ENCODE results near the gene CHD6.

The CHD6 gene

DNA sequence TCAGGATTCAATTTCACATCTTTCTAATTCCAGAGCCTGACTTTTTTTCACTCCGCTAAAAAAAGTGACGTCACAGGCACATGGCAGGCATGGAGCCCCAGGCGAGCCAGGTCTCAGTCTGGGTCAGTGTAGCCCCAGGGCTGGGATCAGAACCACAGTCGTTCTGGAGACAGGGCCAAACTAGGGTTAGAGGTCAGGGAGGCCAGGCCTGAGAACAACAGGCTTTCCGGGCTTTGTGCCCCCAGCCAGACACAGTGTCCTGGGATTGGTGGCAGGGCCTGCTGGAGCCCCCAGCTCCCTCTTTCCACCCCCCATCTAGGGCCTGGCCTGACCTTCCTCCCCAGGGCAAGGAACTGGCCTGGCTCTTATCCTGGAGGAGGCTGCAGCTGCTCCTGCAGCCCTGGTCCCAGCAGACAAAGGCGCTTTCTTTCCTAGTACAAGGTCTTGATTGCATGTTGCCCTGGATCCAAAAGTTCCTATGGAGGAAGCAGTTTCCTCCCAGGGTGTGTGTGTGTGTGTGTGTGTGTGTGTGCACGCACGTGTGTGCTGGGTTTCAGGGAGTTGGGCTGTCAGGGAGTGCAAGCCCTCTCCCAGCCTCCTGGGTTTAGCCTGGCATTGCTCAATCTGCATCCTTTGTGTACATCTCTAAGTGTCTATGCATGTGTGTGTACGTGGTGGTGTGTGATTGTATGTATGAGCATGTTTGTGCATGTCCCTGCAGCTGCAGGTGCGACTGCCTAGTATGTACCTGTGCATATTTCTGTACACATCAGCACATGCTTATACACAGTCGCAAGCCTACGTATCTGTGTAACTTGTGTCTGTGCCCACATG, 225.1 kb downstream of the CHD6 start:
- in situ Hi-C loops (cut with MboI; ENCODE audit: low pct_unique_long_range_greater_than_20kb, low sequenced_read_pairs), result no loop called here
- DNase-seq, result no peak

DNA sequence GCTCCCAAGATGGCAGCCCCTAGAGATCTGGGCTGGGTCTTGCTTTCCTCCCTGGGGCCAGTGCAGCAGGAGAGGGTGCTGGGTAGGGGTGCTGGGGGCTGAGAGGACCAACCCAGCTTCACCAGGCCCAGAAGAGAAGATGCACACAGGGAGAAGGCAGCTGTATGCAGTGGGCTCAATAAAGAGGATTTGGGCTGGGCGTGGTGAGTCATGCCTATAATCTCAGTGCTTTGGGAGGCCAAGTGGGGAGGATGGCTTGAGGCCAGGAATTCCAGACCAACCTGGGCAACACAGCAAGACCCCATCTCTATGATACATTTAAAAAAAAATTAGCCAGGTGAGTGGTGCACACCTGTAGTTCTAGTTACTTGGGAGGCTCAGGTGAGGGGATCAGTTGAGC, 225.9 kb downstream of the CHD6 start:
- in situ Hi-C loops (cut with MboI; ENCODE audit: low pct_unique_long_range_greater_than_20kb, low sequenced_read_pairs), result no loop called here
- DNase-seq, result no peak

DNA sequence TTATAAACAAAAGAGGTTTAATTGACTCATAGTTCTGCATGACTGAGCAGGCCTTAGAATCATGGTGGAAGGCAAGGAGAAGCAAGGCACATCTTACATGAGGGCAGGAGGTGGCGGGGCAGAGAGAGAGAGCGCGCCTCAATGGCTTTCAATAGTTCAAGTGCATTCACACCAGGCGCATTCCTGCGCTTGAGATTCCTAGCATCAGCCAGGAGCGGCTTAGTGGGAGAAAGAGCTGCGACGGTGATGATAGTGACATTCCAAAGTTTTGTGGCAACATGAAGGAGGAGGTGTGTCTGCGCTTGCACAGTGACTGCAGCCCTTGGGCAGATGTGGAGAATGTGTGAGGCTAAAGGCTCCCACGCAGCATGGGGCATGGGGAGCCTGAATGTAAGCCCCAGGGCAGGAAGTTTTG, 226.6 kb downstream of the CHD6 start:
- in situ Hi-C loops (cut with MboI; ENCODE audit: low pct_unique_long_range_greater_than_20kb, low sequenced_read_pairs), result no loop called here

DNA sequence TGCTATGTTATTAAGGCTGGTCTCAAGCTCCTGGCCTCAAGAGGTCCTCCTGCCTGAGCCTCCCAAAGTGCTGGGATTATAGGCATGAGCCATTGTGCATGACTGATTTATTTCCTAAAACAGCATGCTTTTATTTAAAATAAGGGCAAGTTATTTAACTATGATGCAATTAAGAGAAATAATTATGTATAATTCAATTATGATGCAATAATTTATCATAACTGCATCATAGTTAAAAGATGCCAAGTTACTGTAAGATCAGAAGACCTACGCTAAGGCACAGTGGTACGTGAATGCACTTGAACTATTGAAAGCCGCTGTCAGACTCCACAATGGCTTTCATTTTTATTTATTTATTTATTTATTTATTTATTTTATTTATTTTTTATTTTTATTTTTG, 227.3 kb downstream of the CHD6 start:
- DNase-seq, result no peak
- in situ Hi-C loops (cut with MboI; ENCODE audit: low pct_unique_long_range_greater_than_20kb, low sequenced_read_pairs), result no loop called here

More for the DNA sequence above, 226.6 kb downstream of the CHD6 start:
- no peak for DNase-seq

DNA sequence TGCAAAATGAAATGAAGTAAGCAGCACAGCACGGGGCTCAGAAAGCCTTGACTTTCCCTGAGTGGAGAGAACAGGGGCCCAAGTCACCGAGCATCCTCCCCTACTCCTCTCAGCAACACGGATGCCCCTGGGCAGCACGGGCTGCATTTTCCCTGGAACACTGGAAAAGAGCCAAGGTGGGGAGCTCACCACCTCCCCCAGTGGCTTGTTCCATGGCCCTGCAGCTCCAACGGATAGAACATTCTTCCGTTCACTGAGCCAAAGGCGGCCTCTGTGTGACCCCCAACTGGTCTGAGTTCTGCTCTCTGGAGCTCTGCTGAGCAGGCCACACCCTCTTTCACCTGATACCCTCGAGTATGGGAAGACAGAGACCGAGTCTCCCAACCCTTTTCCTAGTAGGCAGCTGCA, 230.7 kb downstream of the CHD6 start:
- DNase-seq, result no peak
- in situ Hi-C loops (cut with MboI; ENCODE audit: low pct_unique_long_range_greater_than_20kb, low sequenced_read_pairs), result no loop called here

DNA sequence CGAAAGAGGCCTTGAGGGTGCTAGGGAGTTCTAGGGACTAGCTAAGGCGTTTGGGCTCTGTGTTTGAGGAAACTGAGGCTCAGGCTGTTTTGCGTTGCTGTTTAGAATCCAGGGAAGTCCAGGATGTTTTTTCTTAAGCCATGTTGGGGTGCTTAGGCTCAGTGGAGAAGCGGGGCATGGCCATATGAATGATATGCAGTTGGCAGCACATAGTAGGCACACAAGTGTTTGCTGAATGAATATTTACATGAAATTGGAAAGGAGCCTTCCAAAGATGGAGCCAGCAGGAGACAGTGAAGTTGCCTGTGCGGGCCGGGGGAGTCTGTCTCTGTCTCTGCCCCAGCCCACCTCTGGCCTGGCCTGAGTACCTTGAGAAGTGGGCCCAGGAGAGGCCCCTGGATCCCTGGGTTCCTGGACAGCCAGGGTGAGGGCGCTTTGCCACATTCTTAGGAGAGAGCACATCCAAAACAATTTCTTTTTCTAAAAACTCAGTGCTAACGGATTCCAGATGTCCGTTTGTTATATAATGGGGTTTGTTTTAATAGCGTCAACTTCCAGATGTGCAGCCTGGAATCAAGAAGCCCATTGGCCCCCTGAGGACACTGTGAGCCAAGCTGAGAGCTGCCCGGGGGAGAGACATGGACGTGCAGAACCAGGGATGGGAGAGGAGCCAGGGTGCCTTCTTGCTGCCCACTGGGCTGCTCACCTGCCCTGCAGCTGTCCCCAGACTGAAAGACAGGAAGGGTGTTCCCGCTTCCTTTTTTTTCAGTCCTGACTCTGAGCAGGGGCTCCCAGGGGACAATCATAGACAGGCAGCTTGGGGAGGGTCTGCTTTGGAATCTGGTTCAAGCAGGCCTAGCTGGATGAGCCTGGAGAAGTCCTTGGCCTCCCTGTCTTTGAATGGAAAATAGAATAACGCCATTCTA, 231.4 kb downstream of the CHD6 start:
- DNase-seq, result no peak
- in situ Hi-C loops (cut with MboI; ENCODE audit: low pct_unique_long_range_greater_than_20kb, low sequenced_read_pairs), result no loop called here

DNA sequence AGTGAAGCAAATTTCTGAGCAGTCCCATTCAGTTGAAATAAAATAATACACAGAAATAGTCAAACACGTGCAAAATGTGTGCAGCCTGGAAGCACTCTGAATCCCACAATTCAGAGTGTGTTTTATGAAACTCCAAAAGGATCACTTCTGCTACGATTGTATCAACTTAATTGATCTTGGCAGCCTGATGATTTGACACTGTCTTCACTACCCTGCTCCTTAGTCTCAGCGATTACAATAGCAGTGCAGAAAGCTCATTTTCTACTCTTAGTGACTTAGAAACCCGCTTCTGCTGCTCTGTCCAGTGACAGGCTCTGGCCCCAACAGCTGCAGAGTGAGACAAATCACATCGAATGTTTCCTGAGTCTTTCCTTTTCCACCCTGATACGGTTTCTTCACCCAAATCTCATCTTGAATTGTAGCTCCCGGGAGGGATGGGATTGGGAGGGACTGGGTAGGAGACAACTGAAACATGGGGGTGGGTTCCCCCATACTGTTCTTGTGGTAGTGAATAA, 235.3 kb downstream of the CHD6 start:
- in situ Hi-C loops (cut with MboI; ENCODE audit: low pct_unique_long_range_greater_than_20kb, low sequenced_read_pairs), result no loop called here
- no peak for DNase-seq

DNA sequence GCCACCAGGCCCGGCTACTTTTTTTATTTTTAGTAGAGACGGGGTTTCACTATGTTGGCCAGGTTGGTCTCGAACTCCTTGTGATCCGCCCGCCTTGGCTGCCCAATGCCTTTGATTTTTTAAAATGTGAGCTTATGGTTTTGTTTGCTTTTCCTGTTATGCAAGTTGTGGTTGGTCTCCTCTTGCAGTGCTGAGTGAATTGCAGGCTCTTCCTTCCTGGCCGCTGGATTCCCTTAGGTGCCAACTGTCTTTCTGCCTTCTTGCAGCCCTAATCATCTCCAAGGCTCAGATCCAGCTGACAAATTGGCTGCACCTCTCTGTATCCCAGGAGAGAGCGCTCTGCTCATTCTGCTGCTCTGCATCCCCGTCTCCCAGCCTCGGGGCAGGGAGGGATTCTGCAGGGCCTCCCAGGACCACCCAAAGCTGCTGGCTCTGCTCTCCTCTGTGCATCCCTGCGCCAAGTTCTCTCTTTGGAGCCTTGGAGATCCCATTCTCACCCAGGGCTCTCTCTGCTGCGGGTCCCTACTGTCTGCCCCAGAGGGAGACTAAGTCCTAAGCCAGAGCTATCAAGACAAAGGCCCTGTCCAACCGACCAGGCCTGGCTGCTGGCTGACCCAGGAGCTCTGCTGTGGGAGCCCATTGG, 237.5 kb downstream of the CHD6 start:
- peak; percentile 25 for DNase-seq
- in situ Hi-C loops (cut with MboI; ENCODE audit: low pct_unique_long_range_greater_than_20kb, low sequenced_read_pairs), result no loop called here

DNA sequence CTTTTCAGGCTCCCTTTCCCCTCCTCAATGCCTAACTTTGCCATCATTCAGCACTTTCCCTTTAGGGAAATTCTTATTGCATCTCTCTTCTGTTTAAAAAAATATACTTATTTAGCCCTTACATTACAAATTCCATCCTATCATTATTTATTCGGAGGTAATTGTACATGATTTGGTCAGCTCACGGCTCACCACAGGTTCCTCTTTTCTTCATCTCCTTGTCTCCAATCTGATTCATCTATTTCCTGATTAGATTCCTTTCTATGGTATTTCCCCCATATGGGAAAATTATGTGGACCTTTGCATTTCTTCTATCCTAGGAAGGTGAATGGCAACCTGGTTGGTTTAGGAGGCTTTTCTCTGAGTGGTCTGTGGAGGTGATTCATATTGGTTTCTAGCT, 238.6 kb downstream of the CHD6 start:
- in situ Hi-C loops (cut with MboI; ENCODE audit: low pct_unique_long_range_greater_than_20kb, low sequenced_read_pairs), result no loop called here
- DNase-seq, result peak; percentile 45

DNA sequence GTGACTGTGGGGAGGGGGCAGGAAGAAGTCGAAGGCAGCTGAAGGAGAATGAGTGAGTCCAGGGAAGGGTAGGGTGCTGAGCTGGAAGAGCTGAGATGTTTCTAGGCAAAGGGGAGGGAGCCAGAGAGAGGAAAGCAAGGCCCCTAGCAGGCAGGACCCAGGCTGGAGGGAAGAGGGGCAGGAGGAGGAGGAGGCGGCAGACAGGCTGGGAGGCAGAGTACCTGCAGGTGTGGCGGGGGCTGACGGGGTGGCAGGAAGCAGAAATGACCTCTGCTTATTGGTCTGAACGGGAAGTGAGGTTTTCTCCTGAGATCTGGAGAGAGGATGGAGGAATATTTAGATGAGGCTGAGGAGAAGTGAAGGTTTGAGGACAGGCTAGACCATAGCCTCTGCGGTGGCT, 240.9 kb downstream of the CHD6 start:
- in situ Hi-C loops (cut with MboI; ENCODE audit: low pct_unique_long_range_greater_than_20kb, low sequenced_read_pairs), result no loop called here
- DNase-seq, result no peak

DNA sequence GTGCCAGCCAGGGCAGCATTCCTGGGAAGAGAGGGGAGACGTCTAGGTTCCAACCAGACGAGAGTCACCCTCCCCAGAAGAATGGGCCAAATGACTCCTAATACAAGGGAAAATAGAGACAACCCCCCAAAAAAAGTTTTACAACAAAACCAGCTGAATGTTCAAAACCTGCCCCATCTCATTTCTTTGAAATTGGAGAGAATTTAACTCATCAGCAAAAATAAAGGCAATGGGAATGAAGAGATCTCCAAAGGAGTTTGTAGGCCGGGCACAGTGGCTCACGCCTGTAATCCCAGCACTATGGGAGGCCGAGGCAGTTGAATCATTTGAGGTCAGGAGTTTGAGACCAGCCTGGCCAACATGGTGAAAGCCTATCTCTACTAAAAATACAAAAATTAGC, 241.8 kb downstream of the CHD6 start:
- in situ Hi-C loops (cut with MboI; ENCODE audit: low pct_unique_long_range_greater_than_20kb, low sequenced_read_pairs), result no loop called here
- no peak for DNase-seq

DNA sequence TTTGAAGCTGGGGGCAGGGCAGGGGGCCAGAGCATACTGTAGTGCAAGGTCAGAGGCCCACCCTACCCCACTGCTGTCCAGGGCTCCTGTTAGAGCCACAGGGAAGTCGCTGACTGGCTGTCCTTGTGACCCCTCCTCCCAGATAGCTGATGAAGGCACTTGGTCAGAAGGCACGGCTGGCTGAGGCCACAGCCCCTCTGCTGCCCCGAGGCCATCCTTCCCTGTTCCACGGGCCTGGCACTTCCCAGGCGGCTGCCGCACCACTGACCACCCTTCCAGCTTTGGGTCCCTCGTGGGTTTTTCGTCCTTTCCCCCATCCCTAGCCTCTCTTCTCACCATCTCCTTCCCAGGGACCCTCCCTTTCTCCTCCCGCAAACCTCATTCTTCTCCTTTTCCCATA, 242.3 kb downstream of the CHD6 start:
- in situ Hi-C loops (cut with MboI; ENCODE audit: low pct_unique_long_range_greater_than_20kb, low sequenced_read_pairs), result no loop called here

DNA sequence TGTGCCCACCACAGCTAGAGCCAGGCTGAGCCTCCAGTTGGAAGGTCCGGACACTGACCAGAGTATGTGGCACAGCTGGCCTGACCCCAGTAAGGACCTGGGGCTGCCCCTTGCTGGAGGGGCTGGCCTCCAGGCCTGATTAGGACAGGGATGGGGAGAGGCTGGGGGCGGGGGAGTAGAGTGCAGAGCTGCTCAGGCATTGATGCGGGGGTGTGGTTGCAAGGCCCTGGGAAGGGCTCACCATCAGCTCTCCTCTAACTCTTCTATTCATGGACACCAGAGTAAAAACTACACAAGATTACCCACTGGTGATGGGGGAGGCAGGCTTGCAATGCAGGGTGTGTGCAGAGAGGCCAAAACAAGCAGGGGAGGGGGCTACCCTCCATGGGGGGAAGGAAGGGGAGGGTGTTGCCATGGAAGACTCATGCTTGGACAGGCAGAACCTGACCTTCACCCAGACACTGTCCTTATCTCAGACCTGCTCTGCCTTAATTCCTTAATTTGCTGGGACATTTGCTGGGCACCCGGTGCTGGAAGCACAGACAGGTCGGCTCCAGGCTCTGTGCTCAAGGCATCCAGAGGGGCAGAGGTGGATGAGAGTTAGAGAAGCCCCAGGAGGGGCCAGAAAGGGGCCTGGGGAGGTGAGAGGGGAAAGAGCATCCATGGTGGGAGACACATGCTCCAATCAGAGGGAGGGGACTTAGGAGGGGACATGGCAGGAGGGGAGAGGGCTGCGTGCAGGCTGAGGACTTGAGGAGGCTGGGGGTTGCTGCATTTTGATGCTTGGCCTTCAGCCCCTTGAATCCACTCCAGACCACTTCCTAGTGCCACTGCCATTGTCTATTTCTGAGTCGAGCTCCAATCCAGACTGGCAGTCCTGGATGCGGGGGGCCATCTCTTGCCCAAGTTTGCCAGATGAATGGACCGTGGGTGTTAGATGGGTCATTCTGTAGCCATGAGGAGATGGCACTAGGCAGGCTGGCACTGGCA, 244.0 kb downstream of the CHD6 start:
- in situ Hi-C loops (cut with MboI; ENCODE audit: low pct_unique_long_range_greater_than_20kb, low sequenced_read_pairs), result no loop called here
- DNase-seq, result no peak

More for the DNA sequence above, 242.3 kb downstream of the CHD6 start:
- no peak for DNase-seq

DNA sequence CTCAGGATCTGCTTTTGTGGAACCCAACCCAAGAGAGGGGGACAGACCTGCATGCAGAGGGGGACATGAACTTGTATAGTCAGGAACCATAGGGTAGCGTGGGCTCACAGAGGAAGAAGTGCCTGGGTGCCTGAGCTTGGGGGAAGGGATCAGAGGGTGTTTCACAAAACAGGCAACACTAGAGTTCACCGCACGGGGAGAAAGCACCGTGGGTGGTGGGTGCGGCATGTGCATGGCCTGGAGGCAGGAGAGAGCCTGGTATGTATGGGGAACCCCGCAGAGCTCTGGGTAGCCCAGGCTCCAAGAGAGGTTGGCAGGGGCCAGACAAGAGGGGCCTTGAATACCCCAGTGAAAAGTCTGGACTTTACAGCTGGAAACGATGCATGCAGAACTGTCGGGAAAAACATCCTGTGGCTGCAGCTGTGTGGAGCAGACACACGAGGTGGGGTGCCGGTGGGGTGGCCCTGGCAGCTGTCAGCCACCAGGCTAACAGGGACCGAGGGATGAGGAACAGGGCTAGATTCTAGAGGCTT, 244.9 kb downstream of the CHD6 start:
- in situ Hi-C loops (cut with MboI; ENCODE audit: low pct_unique_long_range_greater_than_20kb, low sequenced_read_pairs), result no loop called here
- DNase-seq, result no peak

DNA sequence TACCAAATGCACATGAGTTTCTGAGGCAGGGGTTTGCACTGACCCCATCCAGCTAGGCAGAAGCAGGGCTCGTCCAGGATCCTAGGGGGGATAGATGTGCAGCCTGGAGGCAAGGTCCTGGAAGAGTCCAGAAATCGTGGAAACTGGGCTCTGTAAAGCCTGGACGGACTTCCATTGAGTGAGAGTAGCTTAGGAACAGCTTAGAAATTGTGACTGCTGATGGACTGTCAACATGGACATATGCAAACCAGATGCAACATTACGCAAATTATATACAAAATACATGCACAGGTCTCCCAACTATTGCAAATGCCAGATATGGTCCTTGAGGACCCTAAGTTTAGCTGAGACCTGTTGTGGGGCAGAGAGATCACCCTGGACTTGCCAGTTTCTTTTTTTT, 246.8 kb downstream of the CHD6 start:
- in situ Hi-C loops (cut with MboI; ENCODE audit: low pct_unique_long_range_greater_than_20kb, low sequenced_read_pairs), result no loop called here
- DNase-seq, result no peak

DNA sequence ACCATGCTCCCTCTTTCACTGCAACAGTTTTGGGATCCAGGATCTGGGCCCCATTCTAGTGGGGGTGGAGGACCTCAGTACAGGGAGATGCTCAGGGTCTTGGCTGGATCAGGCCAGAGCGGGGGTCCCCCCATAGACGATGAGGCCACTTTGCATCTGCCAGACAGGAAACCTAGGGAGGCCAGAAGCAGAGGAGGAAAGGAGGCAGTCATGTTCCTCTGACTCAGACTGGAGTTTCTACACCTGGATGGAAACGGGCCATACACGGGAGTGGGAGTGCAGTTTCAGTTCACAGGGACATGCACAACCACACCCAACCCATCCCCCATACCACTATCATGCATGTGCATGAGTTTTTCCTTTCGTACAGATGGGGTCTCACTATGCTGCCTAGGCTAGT, 248.0 kb downstream of the CHD6 start:
- DNase-seq, result no peak

DNA sequence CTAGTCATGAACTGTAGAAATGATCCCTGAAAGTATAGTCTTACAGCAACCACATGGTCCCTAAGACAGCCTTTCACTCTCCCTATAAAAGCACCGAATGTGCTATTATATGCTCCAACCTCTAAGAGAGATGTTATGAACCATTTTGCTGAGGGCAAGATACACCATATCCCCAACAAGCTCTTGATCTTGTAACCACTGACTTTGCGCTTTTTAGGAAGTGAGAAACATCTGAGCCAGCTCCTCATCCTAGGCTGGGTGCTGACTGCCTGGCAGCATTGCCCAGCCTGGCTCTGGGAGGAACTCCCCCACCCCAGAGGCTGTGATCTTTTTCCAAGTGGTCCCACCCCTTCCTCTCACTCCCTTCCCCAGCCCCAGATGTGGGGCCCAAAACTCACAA, 248.5 kb downstream of the CHD6 start:
- no peak for DNase-seq
- in situ Hi-C loops (cut with MboI; ENCODE audit: low pct_unique_long_range_greater_than_20kb, low sequenced_read_pairs), result no loop called here

More for the DNA sequence above, 248.0 kb downstream of the CHD6 start:
- in situ Hi-C loops (cut with MboI; ENCODE audit: low pct_unique_long_range_greater_than_20kb, low sequenced_read_pairs), result no loop called here

DNA sequence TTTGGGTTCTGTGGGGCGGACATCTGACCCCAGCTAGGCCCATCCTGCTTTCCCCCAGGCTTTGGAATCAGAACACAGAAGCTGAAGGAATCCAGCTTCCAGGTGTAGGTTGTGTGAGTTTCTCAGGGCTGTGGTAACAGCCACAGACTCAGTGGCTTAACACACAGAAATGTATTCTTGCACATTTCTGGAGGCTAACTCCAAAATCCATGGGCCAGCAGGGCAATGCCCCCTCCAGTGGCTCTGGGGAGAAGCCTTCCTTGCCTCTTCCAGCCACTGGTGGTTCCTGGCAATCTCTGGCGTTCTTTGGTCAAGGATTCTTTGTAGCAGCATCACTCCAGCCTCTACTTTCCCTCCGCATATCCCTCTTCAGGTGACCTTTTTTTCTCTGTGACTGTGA, 250.2 kb downstream of the CHD6 start:
- DNase-seq, result no peak
- in situ Hi-C loops (cut with MboI; ENCODE audit: low pct_unique_long_range_greater_than_20kb, low sequenced_read_pairs), result no loop called here
